ENCODE measurements around the gene POGK.

Gene POGK

DNA sequence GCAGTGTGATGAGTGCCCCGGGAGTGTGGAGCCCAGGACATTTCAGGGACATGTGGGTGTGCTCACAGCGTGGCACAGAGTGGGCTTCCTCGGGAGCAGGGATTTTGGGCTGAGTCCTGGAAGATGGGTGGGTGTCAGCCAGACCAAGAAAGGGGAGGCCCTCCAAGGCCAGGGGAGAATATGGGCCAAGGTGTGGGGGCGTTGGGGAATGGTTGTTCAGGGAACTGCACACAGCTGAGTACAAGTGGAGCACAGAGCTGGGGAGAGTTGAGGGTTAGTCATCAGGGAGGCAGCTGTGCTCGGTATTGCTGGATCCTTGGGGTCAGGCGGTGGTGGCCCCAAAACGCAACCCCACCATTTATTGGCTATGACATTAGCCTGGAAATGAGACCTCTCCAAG lies 5.5 kb downstream of the POGK start:
- Histone ChIP-seq H3K27ac (no peak overlapping the region), H3K4me3 (no peak overlapping the region), H3K9ac (ENCODE audit: insufficient read length) (no peak overlapping the region), H3K9me3 (ENCODE audit: low read depth, low read length) (no peaks in the 10 kb centered on the region), H3K36me3 (ENCODE audit: insufficient read depth, low read length) (peaks cover 93% of the 10 kb centered on the region)
- TF ChIP-seq FOXP2 (optimal IDR thresholded peaks at IDR 0.05; ENCODE audit: control extremely low read depth, extremely low read length, insufficient read depth): no peak
- no peak for TF ChIP-seq EZH2 (IDR thresholded peaks at IDR 0.05)
- no peak for TF ChIP-seq POLR2AphosphoS5 (IDR thresholded peaks at IDR 0.05; ENCODE audit: borderline replicate concordance, low read depth, low read length)
- no peak for DNase-seq (ENCODE audit: low read depth, low spot score)

DNA sequence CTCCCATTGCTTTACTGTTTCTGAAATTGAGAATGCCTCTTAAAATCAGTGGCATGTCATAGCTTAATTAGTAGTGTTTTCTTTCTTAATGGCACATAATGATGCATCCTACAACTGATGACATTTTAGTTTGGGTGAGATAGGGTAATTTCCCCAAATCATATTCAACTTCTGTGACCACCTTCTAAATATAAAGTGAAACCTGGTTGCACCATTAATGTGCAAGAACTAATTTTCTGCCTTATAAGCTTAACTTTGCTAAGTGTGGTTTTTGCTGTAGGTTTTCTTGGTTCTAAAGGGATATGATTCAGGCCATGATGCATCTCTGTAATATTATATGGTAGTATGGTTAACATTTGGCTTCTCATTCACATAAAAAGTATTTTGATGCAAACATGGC lies 8.9 kb downstream of the POGK start:
- Histone ChIP-seq H3K36me3 (ENCODE audit: insufficient read depth, low read length) (peaks cover 100% of the 10 kb centered on the region), H3K9ac (ENCODE audit: insufficient read length) (no peak overlapping the region), H3K4me3 (no peak overlapping the region), H3K27ac (no peak overlapping the region), H3K9me3 (ENCODE audit: low read depth, low read length) (no peaks in the 10 kb centered on the region)
- DNase-seq (ENCODE audit: low read depth, low spot score): no peak
- TF ChIP-seq FOXP2 (optimal IDR thresholded peaks at IDR 0.05; ENCODE audit: control extremely low read depth, extremely low read length, insufficient read depth) (no peak), POLR2AphosphoS5 (IDR thresholded peaks at IDR 0.05; ENCODE audit: borderline replicate concordance, low read depth, low read length) (no peak), EZH2 (IDR thresholded peaks at IDR 0.05) (no peak)

DNA sequence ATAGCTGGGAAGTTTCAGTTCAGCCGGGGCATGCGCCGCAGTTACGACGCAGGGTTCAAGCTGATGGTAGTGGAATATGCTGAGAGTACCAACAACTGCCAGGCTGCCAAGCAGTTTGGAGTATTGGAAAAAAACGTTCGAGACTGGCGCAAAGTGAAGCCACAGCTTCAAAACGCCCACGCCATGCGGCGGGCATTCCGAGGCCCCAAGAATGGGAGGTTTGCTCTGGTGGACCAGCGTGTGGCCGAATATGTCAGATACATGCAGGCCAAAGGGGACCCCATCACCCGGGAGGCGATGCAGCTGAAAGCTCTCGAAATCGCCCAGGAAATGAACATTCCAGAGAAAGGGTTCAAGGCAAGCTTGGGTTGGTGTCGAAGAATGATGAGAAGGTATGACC lies 9.9 kb downstream of the POGK start:
- no peaks in the 10 kb centered on the region for H3K9me3 ChIP-seq (ENCODE audit: low read depth, low read length)
- TF ChIP-seq EZH2 (IDR thresholded peaks at IDR 0.05) (no peak), FOXP2 (optimal IDR thresholded peaks at IDR 0.05; ENCODE audit: control extremely low read depth, extremely low read length, insufficient read depth) (no peak)
- H3K36me3 ChIP-seq (ENCODE audit: insufficient read depth, low read length): peaks cover 100% of the 10 kb centered on the region
- no peak overlapping the region for H3K27ac ChIP-seq
- H3K9ac ChIP-seq (ENCODE audit: insufficient read length): no peak overlapping the region
- DNase-seq (ENCODE audit: low read depth, low spot score): no peak
- H3K4me3 ChIP-seq: no peak overlapping the region

DNA sequence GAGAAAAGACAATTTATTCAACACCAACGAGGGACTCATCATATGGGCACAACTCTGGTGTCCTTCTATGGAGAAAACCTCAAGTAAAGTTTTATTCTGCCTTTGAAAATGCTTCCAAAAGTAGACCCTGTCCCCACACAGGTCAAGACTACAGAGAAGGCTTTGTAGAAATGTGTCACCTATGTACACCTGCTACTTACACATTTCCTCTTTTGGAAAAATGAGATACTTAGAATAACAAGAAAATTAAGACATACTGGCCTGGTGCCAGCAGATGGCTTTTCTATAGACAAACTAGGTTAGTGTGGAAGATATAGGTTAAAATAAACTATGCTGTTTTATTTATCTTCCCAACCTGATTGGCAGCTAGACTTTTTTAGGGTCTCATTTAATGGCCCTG lies 13.6 kb downstream of the POGK start:
- H3K9me3 ChIP-seq (ENCODE audit: low read depth, low read length): no peaks in the 10 kb centered on the region
- peaks cover 100% of the 10 kb centered on the region for H3K36me3 ChIP-seq (ENCODE audit: insufficient read depth, low read length)
- TF ChIP-seq EZH2 (IDR thresholded peaks at IDR 0.05) (no peak), FOXP2 (optimal IDR thresholded peaks at IDR 0.05; ENCODE audit: control extremely low read depth, extremely low read length, insufficient read depth) (no peak), POLR2AphosphoS5 (IDR thresholded peaks at IDR 0.05; ENCODE audit: borderline replicate concordance, low read depth, low read length) (no peak)
- H3K9ac ChIP-seq (ENCODE audit: insufficient read length): no peak overlapping the region
- H3K4me3 ChIP-seq: no peak overlapping the region
- no peak for DNase-seq (ENCODE audit: low read depth, low spot score)
- H3K27ac ChIP-seq: no peak overlapping the region

DNA sequence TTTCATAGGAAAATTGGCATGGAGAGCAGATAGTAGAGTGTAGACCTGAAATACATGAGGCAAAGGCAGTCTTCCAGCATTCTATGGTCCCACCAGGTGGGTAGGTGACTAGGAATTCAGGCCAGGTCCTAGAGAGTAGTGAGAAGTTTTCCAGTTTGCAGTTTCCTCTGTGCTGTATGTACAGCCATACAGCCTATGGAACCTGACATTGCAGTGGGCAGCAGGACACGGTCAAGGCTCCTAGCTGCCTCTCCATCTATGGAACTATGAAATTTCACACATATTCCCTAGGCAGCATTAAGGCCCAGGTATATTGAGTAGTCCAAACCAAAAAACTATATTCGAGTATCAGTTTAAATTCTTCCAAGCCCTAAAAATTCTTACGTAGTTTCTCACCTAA lies 16.3 kb downstream of the POGK start:
- no peak overlapping the region for H3K9ac ChIP-seq (ENCODE audit: insufficient read length)
- TF ChIP-seq EZH2 (IDR thresholded peaks at IDR 0.05): no peak
- no peak for TF ChIP-seq POLR2AphosphoS5 (IDR thresholded peaks at IDR 0.05; ENCODE audit: borderline replicate concordance, low read depth, low read length)
- no peak for TF ChIP-seq FOXP2 (optimal IDR thresholded peaks at IDR 0.05; ENCODE audit: control extremely low read depth, extremely low read length, insufficient read depth)
- H3K27ac ChIP-seq: no peak overlapping the region
- peaks cover 100% of the 10 kb centered on the region for H3K36me3 ChIP-seq (ENCODE audit: insufficient read depth, low read length)
- no peaks in the 10 kb centered on the region for H3K9me3 ChIP-seq (ENCODE audit: low read depth, low read length)
- no peak overlapping the region for H3K4me3 ChIP-seq
- DNase-seq (ENCODE audit: low read depth, low spot score): no peak

DNA sequence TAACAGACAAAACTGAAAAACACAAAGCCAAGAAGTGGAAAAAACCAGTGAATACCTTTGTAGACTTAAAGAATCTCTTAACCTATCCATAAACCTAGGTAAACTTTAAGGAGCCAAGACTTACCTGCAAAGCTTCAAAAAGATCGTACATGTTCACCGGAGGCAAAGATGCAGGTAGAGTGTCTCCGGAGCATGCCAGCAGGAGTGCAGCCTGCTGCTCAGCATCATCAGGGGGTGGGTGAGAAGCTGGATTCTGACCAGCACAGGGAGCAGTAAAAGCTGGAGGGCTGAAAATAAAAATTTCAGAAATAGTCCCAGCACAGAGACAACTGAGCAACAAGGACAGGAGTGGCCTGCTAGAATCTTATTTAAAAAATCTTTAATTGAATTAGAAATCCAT lies 18.7 kb downstream of the POGK start:
- TF ChIP-seq POLR2AphosphoS5 (IDR thresholded peaks at IDR 0.05; ENCODE audit: borderline replicate concordance, low read depth, low read length) (no peak), FOXP2 (optimal IDR thresholded peaks at IDR 0.05; ENCODE audit: control extremely low read depth, extremely low read length, insufficient read depth) (no peak), EZH2 (IDR thresholded peaks at IDR 0.05) (no peak)
- no peak for DNase-seq (ENCODE audit: low read depth, low spot score)
- H3K4me3 ChIP-seq: no peak overlapping the region
- H3K9ac ChIP-seq (ENCODE audit: insufficient read length): no peak overlapping the region
- H3K9me3 ChIP-seq (ENCODE audit: low read depth, low read length): no peaks in the 10 kb centered on the region
- H3K27ac ChIP-seq: no peak overlapping the region; the same call in 1 of the 2 replicates
- H3K36me3 ChIP-seq (ENCODE audit: insufficient read depth, low read length): peaks cover 97% of the 10 kb centered on the region

DNA sequence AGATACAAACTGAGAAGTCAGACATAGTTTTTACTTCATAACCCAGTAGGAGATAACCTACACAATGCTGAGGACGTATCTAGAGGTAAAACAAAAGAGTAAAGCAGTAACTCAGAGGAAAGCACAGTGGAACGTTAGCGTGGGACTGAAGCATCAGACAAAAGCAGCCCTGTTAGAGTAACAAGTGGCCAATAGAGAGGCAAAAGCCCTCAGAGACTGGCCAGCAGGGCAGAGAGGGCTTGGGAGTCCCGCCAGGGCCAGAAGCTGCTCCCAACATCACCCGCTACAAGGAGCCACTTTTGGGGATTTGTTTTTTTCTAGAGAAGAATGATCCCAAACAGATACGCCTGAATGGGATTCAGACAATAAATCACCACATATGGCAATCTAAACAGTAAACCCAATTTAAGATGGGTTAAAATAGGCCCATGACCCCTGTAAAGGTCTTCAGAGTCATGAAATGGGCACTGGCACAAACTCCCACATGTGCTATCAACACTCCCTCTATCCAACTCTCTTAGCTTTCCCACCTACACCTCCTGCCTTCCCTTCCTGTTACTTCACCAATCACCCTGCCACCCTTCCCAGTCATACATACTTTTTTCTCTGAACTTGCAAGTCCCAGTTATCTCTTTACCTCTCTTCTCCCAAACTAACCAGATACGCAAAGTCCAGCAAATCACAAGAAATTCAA lies 19.6 kb downstream of the POGK start:
- H3K4me3 ChIP-seq: no peak overlapping the region
- no peak overlapping the region for H3K27ac ChIP-seq
- TF ChIP-seq FOXP2 (optimal IDR thresholded peaks at IDR 0.05; ENCODE audit: control extremely low read depth, extremely low read length, insufficient read depth) (no peak), EZH2 (IDR thresholded peaks at IDR 0.05) (no peak), POLR2AphosphoS5 (IDR thresholded peaks at IDR 0.05; ENCODE audit: borderline replicate concordance, low read depth, low read length) (no peak)
- DNase-seq (ENCODE audit: low read depth, low spot score): no peak
- no peak overlapping the region for H3K9ac ChIP-seq (ENCODE audit: insufficient read length)
- H3K36me3 ChIP-seq (ENCODE audit: insufficient read depth, low read length): peaks cover 97% of the 10 kb centered on the region
- H3K9me3 ChIP-seq (ENCODE audit: low read depth, low read length): no peaks in the 10 kb centered on the region

DNA sequence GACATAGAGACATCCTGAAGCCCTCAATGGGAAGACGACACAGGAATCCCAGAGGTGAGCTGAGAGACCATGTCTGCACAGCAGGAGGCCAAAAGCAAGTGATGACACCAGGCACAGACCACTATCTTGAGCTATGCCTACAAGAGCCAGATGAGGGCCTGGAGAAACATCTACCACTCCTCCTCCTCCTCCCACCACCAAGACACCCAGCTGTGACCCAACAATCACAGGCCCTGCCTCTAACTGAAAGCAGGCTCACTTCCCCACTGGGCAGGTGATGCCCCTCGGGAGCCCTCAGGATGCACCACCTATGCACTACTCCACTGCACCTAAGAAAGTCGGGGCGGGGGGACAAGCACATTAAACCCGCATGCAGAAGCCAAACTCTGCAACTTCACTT lies 20.3 kb downstream of the POGK start:
- no peaks in the 10 kb centered on the region for H3K9me3 ChIP-seq (ENCODE audit: low read depth, low read length)
- peaks cover 97% of the 10 kb centered on the region for H3K36me3 ChIP-seq (ENCODE audit: insufficient read depth, low read length)
- H3K27ac ChIP-seq: no peak overlapping the region
- no peak overlapping the region for H3K4me3 ChIP-seq
- TF ChIP-seq FOXP2 (optimal IDR thresholded peaks at IDR 0.05; ENCODE audit: control extremely low read depth, extremely low read length, insufficient read depth) (no peak), POLR2AphosphoS5 (IDR thresholded peaks at IDR 0.05; ENCODE audit: borderline replicate concordance, low read depth, low read length) (no peak), EZH2 (IDR thresholded peaks at IDR 0.05) (no peak)
- no peak for DNase-seq (ENCODE audit: low read depth, low spot score)
- H3K9ac ChIP-seq (ENCODE audit: insufficient read length): no peak overlapping the region

DNA sequence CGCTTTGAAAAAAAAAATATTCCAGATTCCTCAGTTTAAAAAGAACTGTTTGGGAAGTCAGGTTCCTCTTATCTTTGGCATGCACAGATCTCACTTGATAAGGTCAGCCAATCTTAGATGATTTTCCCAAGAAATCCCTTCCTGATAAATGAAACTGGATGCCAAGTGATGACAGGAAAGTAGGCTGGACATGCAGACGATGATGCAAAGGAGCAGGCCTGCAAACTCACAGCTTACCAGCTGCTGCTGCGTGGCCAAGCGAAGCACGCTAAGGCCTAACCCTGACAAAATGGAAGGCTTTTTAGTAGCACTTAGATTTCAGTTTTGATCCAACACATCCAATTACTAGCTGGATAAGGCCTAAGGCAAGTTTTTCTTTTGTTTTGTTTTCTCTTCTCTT lies 26.7 kb downstream of the POGK start:
- no peak for DNase-seq (ENCODE audit: low read depth, low spot score)
- Histone ChIP-seq H3K9me3 (ENCODE audit: low read depth, low read length) (no peaks in the 10 kb centered on the region), H3K36me3 (ENCODE audit: insufficient read depth, low read length) (peaks cover 76% of the 10 kb centered on the region), H3K4me3 (no peak overlapping the region), H3K27ac (no peak overlapping the region), H3K9ac (ENCODE audit: insufficient read length) (no peak overlapping the region)
- no peak for TF ChIP-seq POLR2AphosphoS5 (IDR thresholded peaks at IDR 0.05; ENCODE audit: borderline replicate concordance, low read depth, low read length)

All from SK-N-MC (cell line).